NCI-H460 (cell line): ENCODE data around the gene PKD1L1. TPM values are rescaled to one million over a fixed set of nuclear protein-coding genes. Genes with fewer than 3 reads are reported as not detected.
"Not testable (repeated sequence)": the region's sequence is repeated elsewhere in the genome, so short reads cannot be mapped to it uniquely, and the experiment has no call there.

Experiments used
- DNase-seq: peaks from one replicate; pipeline ENCODE4 v3.0.0-alpha.2; 2016; ENCODE audit warnings: low read depth; ENCODE audit errors: extremely low read depth
- total RNA-seq: library from RNA; depleted of rRNA; stranded (reverse); fragments of >200 nt; shearing (Covaris generic); gene quantifications from 2 replicates; pipeline ENCODE4 v1.2.3, GENCODE V29; 2014

PKD1L1 gene
- total RNA-seq, 1 experiment from 2014 or later: 0.05 TPM

GRCh38 chr7:47779341-47779771 lies 168.9 kb downstream of the PKD1L1 start:
- no peak for DNase-seq

DNA sequence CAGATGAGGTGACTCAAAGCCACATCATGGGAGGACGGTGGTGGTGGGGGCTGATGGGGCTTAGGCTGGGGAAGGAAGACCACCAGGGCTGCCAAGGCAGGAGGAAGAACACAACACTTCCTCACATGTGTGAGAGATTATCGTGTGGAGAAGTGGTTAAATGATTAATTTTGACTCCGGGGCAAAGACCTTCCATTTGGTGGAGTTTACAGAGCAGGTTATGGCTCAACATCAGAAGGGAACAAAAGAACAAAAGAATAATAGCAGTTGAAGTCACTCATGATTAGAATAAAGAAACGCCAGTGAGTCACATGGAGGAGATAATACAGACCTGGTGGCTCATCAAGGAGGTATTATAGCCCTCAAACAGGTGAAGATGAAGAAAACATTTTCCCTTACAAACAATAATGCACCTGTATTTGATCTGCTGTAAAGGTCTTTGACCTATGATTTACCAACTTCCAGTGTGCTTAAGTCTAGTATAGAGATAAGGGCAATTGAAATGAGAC lies 170.1 kb downstream of the PKD1L1 start:
- DNase-seq: no peak

GRCh38 chr7:47777531-47778152 lies 170.6 kb downstream of the PKD1L1 start:
- DNase-seq: no peak

- peak; percentile 24 for DNase-seq
Measured at GRCh38 chr7:47776335-47776734, 171.9 kb downstream of the PKD1L1 start.

DNA sequence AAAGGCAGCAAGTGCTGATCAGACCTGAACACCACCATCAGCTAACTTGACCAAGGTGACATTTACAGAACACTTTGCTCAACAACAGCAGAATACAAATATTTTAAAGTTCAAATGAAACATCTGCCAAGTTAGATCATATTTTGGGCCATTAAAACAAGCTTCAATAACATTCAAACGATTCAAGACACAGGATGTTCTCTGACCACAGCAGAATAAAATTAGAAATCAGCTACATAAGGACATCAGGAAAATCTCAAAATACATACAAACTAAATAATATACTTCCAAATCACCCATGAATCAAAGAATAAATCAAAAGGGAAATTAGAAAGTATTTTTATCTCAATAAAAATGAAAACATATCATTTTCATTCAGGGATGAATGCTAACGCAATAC lies 173.0 kb downstream of the PKD1L1 start:
- no peak for DNase-seq

GRCh38 chr7:47772492-47772891 lies 175.8 kb downstream of the PKD1L1 start:
- DNase-seq: no peak

GRCh38 chr7:47771990-47772360 lies 176.3 kb downstream of the PKD1L1 start:
- peak; percentile 97 for DNase-seq

DNA sequence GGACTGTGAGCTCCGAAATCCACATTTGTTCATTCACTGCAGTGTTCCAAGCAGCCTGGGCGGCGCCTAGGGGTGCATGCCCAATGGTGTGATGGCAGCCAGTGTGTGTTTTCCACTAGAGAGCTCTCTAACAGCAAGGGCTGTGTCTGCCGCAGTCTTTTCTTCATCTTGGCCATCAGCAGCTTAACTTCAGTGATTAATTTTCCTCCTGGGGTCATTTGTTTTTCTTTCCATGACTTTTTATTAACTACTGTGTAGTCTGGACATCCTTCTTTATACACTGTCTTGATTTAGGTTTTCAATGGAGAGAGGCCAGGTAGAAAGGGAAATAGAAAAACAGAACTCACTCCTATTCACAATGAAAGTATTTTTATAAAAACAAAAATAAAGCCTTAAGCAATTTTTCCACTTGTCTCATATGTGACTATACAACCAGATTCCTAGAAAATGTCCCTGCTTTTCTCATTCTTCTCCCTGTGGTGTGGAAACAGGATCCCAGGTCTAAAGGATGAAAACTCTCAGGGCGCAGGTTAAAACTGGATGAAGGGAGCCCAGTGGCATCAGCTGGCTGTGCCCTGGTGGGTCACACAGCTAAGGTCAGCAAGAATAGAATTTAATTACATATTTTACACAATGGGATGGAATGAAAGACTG lies 176.8 kb downstream of the PKD1L1 start:
- DNase-seq: peak; percentile 85

DNA sequence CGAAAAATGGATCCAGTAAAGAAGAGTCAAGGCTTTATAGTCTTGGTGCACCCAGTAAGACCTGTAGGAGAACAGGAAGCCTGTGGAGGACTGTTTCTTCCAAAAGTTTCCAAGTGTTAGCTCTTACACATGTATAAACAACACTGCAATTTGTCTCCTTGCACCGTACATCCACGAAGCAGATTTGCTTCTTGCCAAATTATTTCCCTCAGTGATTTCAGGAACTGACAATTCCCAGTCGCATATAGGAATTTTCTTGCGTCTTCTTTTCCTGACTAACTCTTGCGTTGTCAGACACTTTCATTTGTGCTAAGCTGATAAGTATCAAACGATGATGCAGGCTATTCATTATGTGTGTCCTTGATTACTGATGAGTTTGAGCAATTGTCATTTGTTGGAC lies 182.1 kb downstream of the PKD1L1 start:
- DNase-seq: no peak

DNA sequence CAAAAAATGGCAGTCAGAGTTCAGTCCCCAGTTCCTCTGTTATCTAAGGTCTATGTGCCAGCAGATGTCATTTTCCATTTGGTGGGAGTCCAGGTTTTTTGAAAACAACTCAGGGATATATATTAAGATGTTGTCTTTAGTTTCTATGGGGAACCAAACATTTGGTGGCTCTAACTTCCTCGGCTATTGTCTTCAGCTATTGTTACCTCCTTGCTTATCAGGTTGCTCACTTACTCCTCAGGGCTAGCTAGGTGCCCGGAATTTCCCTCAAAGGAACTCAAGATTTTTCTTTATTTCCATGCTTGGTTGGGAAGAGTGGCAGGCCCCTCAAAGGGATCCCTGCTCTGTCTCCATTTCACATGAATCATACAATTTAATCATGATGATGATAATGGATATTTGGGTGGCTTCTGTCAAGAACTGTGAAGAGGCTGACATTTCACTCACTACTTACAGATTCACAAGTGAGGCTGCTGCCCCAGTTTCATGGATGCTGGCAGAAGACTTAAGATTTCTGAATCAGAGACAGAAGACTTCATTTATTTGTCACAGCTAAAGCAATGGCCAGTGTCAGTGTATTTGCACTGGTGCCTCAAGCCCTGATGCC lies 182.8 kb downstream of the PKD1L1 start:
- DNase-seq: no peak

DNA sequence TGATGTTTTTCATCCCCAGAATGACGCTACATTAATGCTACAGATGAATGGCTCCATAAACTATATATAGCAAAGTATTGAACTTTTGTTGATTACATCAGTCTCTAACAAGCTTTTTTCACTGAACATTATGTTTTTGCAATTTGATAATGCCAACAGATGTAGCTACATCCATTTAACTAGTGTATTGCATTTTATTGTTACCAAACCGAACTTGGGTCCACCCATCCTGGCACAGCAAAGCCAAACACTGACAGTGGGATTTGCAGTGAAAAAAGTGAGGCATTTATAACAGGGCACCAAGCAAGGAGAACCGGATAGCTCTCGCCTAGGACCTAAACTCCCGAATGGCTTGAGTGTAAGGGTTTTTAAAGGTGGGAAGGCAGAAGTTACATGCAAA lies 183.5 kb downstream of the PKD1L1 start:
- no peak for DNase-seq

DNA sequence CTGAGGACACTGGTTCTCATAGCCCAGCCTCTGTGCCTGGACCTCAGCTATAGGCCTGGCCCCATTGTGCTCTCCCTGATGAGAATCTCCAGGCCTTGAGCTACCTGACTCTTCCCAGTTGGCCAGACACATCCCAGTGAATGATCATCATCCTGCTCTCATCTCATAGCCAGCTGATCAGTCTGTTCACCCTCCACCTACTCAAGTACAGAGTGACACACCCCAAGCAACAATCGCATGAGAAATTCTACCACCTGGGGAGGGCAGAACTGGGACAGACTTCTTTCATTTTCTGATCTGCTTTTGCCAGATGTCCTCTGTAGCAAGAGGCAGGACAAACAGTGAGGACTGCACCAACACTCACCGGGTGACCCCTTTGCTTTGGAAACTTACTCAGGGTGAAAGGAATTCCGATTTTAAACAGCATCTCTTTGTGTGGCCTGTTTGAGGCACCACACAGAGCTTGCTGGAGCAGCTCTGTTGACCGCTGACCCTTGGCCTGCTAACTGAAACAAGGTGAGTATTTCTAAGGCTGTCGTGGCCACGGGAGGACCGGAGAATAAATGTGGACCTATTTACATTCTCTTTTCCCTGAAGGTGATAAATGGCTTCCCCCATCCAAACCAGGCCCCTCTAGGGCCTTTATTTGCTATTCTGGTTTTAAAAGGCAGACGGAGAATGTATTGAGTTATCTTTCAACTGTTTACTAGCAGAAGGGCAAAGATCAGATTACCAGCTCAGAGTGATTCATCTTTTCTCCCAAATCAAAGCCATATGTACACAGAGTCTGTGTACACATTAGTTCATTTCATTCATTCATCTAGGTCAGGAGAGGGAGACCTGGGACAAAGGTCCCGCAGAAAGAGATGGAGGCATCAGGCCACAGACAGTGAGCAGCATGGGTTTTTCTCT lies 184.9 kb downstream of the PKD1L1 start:
- peak; percentile 77 for DNase-seq

DNA sequence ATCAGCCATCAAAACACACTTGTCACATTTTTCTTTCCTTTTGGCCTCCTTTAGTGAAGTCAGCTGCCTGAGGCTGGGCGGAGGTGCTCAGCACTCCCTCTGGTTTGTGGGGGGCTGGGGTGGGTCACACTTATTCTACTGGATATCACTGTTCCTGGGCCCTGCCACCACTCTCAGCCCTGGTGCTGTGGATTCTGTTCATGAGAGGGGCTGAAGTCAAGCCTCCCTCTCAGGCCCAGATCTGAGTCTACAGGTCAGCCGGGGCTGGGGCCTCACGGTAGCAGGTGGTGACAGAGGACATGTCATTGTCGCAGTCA lies 185.6 kb downstream of the PKD1L1 start:
- DNase-seq: no peak

DNA sequence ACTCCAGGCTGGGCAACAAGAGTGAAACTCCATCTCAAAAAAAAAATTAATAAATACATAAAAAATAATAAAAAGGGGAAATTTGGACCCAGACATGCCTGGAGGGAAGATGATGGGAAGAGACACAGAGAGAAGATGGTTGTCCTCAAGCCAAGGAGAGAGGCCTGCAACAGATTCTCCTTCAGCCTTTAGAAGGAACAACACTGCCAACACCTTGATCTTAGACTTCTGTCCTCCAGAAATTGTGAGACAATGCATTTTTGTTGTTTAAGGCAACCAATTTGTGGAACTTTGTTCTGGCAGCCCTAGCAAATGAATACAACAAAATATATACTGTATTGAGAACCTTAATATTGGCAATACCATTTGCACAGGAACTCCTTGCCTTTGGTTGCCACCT lies 186.1 kb downstream of the PKD1L1 start:
- DNase-seq: no peak

- DNase-seq: no peak
Measured at GRCh38 chr7:47759056-47759706, 189.1 kb downstream of the PKD1L1 start.

GRCh38 chr7:47758546-47758945 lies 189.7 kb downstream of the PKD1L1 start:
- no peak for DNase-seq

DNA sequence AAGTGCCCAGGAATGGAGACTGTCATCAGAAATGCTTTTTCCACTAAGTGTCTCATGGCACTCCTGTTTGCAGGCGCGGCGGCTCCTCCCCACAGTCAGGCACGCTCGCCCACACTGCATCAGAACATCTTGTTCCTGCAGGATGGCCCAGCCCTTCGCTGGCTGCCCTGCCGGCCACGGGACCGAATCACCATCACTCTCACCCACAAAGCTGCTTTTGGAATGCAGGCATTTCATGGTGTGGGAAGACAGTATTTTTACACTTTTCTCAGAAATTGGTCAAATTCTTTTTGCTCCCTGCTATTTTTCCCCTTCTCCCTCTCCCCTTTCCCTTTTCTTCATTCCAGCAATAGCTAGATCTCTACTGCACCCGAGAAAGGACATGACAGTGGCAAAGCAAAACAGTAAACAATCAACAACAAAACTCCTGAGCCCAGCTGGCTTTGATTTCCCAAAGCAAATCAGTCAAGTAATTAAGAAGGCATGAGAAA lies 190.3 kb downstream of the PKD1L1 start:
- DNase-seq: no peak

- DNase-seq: no peak
Measured at GRCh38 chr7:47756636-47757035, 191.6 kb downstream of the PKD1L1 start.

DNA sequence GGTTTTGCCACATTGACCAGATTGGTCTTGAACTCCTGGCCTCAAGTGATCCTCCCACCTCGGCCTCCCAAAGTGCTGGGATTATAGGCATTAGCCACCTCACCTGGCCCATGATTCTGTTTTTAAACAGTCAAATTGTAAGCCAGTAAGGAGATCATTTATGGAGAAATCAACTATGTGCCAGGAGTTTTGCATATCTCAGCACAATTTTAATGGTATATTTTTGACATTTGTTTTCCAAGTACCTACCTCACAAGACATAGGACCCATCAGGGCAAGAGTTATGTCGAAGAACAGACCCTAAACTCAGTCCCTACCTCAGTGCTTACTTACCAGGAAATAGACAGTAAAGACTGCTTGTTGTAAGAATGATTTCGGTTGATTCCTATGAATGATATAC lies 193.0 kb downstream of the PKD1L1 start:
- DNase-seq: no peak

DNA sequence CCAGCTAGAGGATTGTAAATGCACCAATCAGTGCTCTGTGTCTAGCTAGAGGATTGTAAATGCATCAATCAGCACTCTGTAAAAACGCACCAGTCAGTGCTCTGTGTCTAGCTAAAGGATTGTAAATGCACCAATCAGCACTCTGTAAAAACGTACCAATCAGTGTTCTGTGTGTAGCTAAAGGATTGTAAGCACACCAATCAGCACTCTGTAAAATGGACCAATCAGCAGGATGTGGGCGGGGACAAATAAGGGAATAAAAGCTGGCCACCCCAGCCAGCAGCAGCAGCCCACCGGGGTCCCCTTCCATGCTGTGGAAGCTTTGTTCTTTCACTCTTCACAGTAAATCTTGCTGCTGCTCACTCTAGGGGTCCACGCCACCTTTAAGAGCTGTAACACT lies 196.5 kb downstream of the PKD1L1 start:
- DNase-seq: not testable (repeated sequence)
